Measurements from ENCODE around the gene GFOD1. TPM values are rescaled to one million over a fixed set of nuclear protein-coding genes. Genes with fewer than 3 reads are reported as not detected.

GFOD1 gene
- total RNA-seq, 1 donor from 2014 or later, result 33.7 TPM

DNA sequence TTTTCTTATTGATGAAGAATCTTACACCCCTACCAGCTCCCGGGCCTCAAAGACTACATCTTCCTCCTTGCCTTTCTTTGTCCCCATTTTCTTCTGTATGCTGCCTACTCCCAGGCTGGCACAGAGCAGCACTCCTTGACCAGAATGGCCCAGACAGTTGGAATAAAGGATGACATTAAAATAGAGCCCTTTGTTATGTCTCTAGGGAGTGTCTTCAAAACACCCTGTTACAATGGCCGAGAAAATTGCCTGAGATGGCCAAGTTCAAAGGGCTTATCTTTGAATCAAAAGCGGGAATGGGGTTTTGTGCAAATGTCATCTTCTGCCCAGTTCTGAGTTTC is 80.1 kb downstream of the GFOD1 start:
- DNase-seq (no peak), ATAC-seq (no peak)
- Histone ChIP-seq H3K4me1 (peaks cover 63% of the 10 kb centered on the region), H3K27me3 (no peaks in the 10 kb centered on the region), H3K27ac (peak overlapping the region; percentile 11), H3K4me3 (no peak overlapping the region), H3K9me3 (no peaks in the 10 kb centered on the region), H3K36me3 (no peaks in the 10 kb centered on the region)
- TF ChIP-seq, protein P1, sequence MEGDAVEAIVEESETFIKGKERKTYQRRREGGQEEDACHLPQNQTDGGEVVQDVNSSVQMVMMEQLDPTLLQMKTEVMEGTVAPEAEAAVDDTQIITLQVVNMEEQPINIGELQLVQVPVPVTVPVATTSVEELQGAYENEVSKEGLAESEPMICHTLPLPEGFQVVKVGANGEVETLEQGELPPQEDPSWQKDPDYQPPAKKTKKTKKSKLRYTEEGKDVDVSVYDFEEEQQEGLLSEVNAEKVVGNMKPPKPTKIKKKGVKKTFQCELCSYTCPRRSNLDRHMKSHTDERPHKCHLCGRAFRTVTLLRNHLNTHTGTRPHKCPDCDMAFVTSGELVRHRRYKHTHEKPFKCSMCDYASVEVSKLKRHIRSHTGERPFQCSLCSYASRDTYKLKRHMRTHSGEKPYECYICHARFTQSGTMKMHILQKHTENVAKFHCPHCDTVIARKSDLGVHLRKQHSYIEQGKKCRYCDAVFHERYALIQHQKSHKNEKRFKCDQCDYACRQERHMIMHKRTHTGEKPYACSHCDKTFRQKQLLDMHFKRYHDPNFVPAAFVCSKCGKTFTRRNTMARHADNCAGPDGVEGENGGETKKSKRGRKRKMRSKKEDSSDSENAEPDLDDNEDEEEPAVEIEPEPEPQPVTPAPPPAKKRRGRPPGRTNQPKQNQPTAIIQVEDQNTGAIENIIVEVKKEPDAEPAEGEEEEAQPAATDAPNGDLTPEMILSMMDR (IDR thresholded peaks at IDR 0.05), result no peak
- intact Hi-C loops (cut with DNase I), result no loop called here

DNA sequence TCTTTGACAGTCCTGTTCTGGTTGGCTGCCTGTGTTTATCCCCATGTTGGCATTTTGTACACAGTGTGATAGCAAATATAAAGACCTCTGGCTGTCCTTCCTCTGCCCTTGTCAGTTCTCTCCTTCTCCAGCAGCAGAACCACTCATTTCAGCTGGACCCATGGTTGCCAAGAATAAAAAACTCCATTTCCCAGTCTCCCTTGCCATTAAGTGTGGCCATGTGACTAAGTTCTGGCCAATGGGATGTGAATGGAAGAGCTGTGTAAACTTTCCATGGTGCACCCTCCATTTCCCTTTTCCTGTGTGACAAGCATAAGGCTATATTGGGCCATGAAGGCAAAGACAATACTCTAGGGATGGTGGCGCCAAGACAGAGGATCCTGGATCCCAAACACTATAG is 80.6 kb downstream of the GFOD1 start:
- Histone ChIP-seq H3K9me3 (no peaks in the 10 kb centered on the region), H3K4me3 (no peak overlapping the region), H3K4me1 (peaks cover 57% of the 10 kb centered on the region), H3K27me3 (no peaks in the 10 kb centered on the region), H3K36me3 (no peaks in the 10 kb centered on the region), H3K27ac (peak overlapping the region; percentile 11)
- DNase-seq, result no peak
- TF ChIP-seq, protein P1 (IDR thresholded peaks at IDR 0.05), result no peak
- ATAC-seq, result peak; percentile 52
- intact Hi-C loops (cut with DNase I), result no loop called here

DNA sequence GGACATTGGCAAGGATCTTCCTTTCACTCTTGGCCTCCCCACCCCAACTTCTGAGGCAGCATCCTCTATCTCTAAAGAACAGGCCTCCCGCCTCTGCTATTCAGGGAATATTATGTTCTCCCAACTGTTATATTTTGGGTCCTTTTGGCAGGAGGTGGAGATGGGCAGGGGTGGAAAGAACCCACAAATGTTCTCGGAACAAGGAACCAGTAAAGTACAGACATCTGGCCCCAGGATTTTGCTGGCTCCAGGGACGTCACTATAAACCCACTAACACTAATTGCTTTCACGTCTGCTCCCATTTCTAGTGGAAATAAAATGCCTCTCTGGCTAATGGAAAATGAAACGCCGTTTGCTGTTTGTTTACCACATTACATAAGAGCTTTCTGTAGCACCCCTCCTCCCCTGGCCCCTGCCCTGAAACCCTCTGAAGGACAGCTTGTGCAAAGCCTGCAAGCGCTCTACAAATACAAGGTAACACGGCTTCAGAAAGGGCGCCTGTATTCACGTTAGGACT is 81.4 kb downstream of the GFOD1 start:
- TF ChIP-seq, protein P1 (IDR thresholded peaks at IDR 0.05), result no peak
- DNase-seq (no peak), ATAC-seq (peak; percentile 42)
- Histone ChIP-seq H3K9me3 (no peaks in the 10 kb centered on the region), H3K36me3 (no peaks in the 10 kb centered on the region), H3K4me1 (peaks cover 54% of the 10 kb centered on the region), H3K27me3 (no peaks in the 10 kb centered on the region), H3K4me3 (no peak overlapping the region), H3K27ac (peak overlapping the region; percentile 11)
- intact Hi-C loops (cut with DNase I), result no loop called here

DNA sequence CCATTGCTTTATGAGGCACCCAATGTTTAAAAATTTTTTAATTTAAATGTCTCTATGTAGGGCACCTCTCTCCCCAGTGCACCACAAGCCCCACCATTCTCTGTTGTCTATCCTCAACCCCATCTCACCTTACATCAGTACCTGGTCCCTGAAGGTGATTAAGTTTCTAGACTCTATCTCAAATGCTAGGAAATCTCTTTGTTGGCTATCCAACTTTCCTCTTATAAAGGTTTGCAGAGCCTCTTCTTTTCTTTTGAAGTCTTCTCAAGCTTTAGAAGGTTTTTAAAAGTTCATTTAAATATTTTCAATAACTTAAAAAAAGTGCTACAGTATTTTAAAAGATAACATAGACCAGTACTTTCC is 82.5 kb downstream of the GFOD1 start:
- H3K4me3 ChIP-seq, result no peak overlapping the region
- no peak for ATAC-seq

DNA sequence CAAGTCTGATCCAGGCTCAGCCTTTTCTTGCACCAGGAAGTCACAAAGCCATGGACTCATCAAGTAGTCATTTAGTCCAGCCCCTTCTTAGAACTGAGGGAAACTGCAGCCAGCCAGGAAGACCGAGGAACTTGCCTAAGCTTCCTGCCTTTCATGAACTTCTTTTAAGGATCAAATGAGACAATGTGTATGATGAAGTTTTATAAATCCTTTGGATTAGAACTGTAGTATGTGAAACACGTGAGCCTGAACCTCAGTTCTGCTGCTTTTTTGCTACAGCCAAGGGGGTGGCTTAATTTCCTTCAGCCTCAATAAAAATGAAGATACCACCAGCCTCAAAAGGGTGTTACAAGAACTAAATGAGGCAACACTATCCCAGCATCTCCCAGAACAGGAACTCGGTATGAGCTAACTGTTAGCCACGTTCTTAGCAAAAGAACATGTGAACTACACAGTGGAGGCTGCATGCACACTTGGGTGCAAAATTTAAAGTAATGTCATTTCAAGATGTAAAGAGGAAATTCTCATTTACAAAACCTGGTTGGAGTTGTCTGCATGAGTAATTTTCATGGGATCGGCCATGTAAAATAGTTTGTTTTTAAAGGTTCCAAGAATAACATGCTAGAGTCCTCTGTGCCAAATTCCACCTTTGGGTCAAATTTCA is 83.0 kb downstream of the GFOD1 start:
- Histone ChIP-seq H3K9me3 (no peaks in the 10 kb centered on the region), H3K4me3 (no peak overlapping the region), H3K4me1 (peaks cover 42% of the 10 kb centered on the region), H3K27ac (peak overlapping the region; percentile 15), H3K36me3 (no peaks in the 10 kb centered on the region), H3K27me3 (no peaks in the 10 kb centered on the region)
- intact Hi-C loops (cut with DNase I), result no loop called here
- TF ChIP-seq, protein P1 (IDR thresholded peaks at IDR 0.05), result no peak
- DNase-seq (no peak), ATAC-seq (peak; percentile 66)

More for the DNA sequence above, 82.5 kb downstream of the GFOD1 start:
- Histone ChIP-seq H3K9me3 (no peaks in the 10 kb centered on the region), H3K36me3 (no peaks in the 10 kb centered on the region), H3K27me3 (no peaks in the 10 kb centered on the region), H3K27ac (peak overlapping the region; percentile 15), H3K4me1 (peaks cover 42% of the 10 kb centered on the region)
- no peak for DNase-seq
- TF ChIP-seq, protein P1 (IDR thresholded peaks at IDR 0.05), result no peak
- intact Hi-C loops (cut with DNase I), result no loop called here

Measured in upper lobe of right lung (tissue), 1 donor.